Gastroesophageal sphincter (tissue), 3 donors: Measurements from ENCODE around the gene CNKSR3.

Source experiments
- POLR2A ChIP-seq, 2 donors: fragments of 450-650 bp; IDR thresholded peaks; one replicate each; pipeline ENCODE4 v1.6.1; 2017; ENCODE audit warnings: antibody characterized with exemption in 2 of 2, mild to moderate bottlenecking in 2 of 2, moderate library complexity in 1 of 2
- TF ChIP-seq, protein P1 (sequence below), 4 experiments: fragments of 200-600 bp in 2 of 4; fragments of 450-650 bp in 2 of 4; sonication (generic) in 1 of 4; IDR thresholded peaks; one replicate each; pipeline ENCODE4 v1.5.1; 2017 to 2019; ENCODE audit warnings: antibody characterized with exemption in 4 of 4, mild to moderate bottlenecking in 2 of 4, moderate library complexity in 2 of 4

GRCh38 chr6:154367336-154367735, 143.1 kb downstream of the CNKSR3 start:
- TF ChIP-seq, protein P1, sequence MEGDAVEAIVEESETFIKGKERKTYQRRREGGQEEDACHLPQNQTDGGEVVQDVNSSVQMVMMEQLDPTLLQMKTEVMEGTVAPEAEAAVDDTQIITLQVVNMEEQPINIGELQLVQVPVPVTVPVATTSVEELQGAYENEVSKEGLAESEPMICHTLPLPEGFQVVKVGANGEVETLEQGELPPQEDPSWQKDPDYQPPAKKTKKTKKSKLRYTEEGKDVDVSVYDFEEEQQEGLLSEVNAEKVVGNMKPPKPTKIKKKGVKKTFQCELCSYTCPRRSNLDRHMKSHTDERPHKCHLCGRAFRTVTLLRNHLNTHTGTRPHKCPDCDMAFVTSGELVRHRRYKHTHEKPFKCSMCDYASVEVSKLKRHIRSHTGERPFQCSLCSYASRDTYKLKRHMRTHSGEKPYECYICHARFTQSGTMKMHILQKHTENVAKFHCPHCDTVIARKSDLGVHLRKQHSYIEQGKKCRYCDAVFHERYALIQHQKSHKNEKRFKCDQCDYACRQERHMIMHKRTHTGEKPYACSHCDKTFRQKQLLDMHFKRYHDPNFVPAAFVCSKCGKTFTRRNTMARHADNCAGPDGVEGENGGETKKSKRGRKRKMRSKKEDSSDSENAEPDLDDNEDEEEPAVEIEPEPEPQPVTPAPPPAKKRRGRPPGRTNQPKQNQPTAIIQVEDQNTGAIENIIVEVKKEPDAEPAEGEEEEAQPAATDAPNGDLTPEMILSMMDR (IDR thresholded peaks at IDR 0.05) = no peak
- no peak for TF ChIP-seq POLR2A (IDR thresholded peaks at IDR 0.05)
